ENCODE data around the gene FAU. TPM values are rescaled to one million over a fixed set of nuclear protein-coding genes. Genes with fewer than 3 reads are reported as not detected.

FAU gene
- total and polyA plus RNA-seq, 4 donors, result 334 to 1,580 (median 978) TPM

GRCh38 chr11:65127473-65128181, 5.7 kb upstream of the FAU start:
- peaks cover 0 to 6% (median 3%) of the 10 kb centered on the region in 5 donors for H3K4me1 ChIP-seq (ENCODE audit: control insufficient read depth in 5 of 5, insufficient read depth in 5 of 5, low read length in 5 of 5)
- WGBS, 2 donors, result 86 to 88% methylated on average over 12 of the region's 12 CpGs
- H3K9me3 ChIP-seq (ENCODE audit: control insufficient read depth in 4 of 4, insufficient read depth in 3 of 4, low read length in 3 of 4), result no peaks in the 10 kb centered on the region
- H3K36me3 ChIP-seq (ENCODE audit: control insufficient read depth in 4 of 4, insufficient read depth in 4 of 4, low read length in 4 of 4), result peaks cover 24 to 72% (median 47%) of the 10 kb centered on the region in 4 donors
- ATAC-seq (ENCODE audit: insufficient read depth, low FRiP score), result no peak
- no peak for DNase-seq
- no peaks in the 10 kb centered on the region for H3K27me3 ChIP-seq (ENCODE audit: control insufficient read depth in 3 of 3, insufficient read depth in 3 of 3, low read length in 2 of 3)
- no peak overlapping the region for H3K9ac ChIP-seq (ENCODE audit: insufficient read depth in 1 of 2, low read length in 2 of 2)
- no peak overlapping the region for H3K4me3 ChIP-seq
- no peak overlapping the region for H3K27ac ChIP-seq (ENCODE audit: low read depth in 1 of 2, low read length in 1 of 2)
- TF ChIP-seq CTCF (IDR thresholded peaks at IDR 0.05; ENCODE audit: control extremely low read depth, extremely low read depth), result no peak

- peaks cover 0 to 7% (median 0%) of the 10 kb centered on the region in 5 donors for H3K4me1 ChIP-seq (ENCODE audit: control insufficient read depth in 5 of 5, insufficient read depth in 5 of 5, low read length in 5 of 5)
- no peak overlapping the region for H3K9ac ChIP-seq (ENCODE audit: insufficient read depth in 1 of 2, low read length in 2 of 2)
- DNase-seq (no peak), ATAC-seq (ENCODE audit: insufficient read depth, low FRiP score) (no peak)
- 85 to 86% methylated on average over 6 of the region's 6 CpGs for WGBS, 2 donors
- H3K27ac ChIP-seq (ENCODE audit: low read depth in 1 of 2, low read length in 1 of 2), result no peak overlapping the region
- no peaks in the 10 kb centered on the region for H3K9me3 ChIP-seq (ENCODE audit: control insufficient read depth in 4 of 4, insufficient read depth in 3 of 4, low read length in 3 of 4)
- peaks cover 18 to 64% (median 39%) of the 10 kb centered on the region in 4 donors for H3K36me3 ChIP-seq (ENCODE audit: control insufficient read depth in 4 of 4, insufficient read depth in 4 of 4, low read length in 4 of 4)
- no peak overlapping the region for H3K4me3 ChIP-seq
- TF ChIP-seq CTCF (IDR thresholded peaks at IDR 0.05; ENCODE audit: control extremely low read depth, extremely low read depth), result no peak
- H3K27me3 ChIP-seq (ENCODE audit: control insufficient read depth in 3 of 3, insufficient read depth in 3 of 3, low read length in 2 of 3), result no peaks in the 10 kb centered on the region
Observed at GRCh38 chr11:65126624-65127274, 4.8 kb upstream of the FAU start.

GRCh38 chr11:65125197-65126056, 3.5 kb upstream of the FAU start:
- H3K36me3 ChIP-seq (ENCODE audit: control insufficient read depth in 4 of 4, insufficient read depth in 4 of 4, low read length in 4 of 4), result peaks cover 22 to 56% (median 39%) of the 10 kb centered on the region in 4 donors

More at GRCh38 chr11:65125197-65126056, 3.5 kb upstream of the FAU start:
- H3K27me3 ChIP-seq (ENCODE audit: control insufficient read depth in 3 of 3, insufficient read depth in 3 of 3, low read length in 2 of 3), result no peaks in the 10 kb centered on the region
- H3K9me3 ChIP-seq (ENCODE audit: control insufficient read depth in 4 of 4, insufficient read depth in 3 of 4, low read length in 3 of 4), result no peaks in the 10 kb centered on the region
- TF ChIP-seq CTCF (IDR thresholded peaks at IDR 0.05; ENCODE audit: control extremely low read depth, extremely low read depth), result no peak
- 90 to 96% methylated on average over 12 of the region's 12 CpGs for WGBS, 2 donors
- H3K4me1 ChIP-seq (ENCODE audit: control insufficient read depth in 5 of 5, insufficient read depth in 5 of 5, low read length in 5 of 5), result peaks cover 0 to 16% (median 7%) of the 10 kb centered on the region in 5 donors
- no peak for DNase-seq
- no peak for ATAC-seq (ENCODE audit: insufficient read depth, low FRiP score)
- no peak overlapping the region for H3K4me3 ChIP-seq
- H3K27ac ChIP-seq (ENCODE audit: low read depth in 1 of 2, low read length in 1 of 2), result no peak overlapping the region
- H3K9ac ChIP-seq (ENCODE audit: insufficient read depth in 1 of 2, low read length in 2 of 2), result no peak overlapping the region
